GM10248 (cell line): Measurements from ENCODE around the gene PRSS22.

ENCODE experiments used
- CTCF ChIA-PET: fragments of 300-600 bp; sonication (Branson Sonifier 250); formaldehyde crosslinking; extraction: SDS; loops from one replicate; lab custom pipeline; 2021; ENCODE audit warnings: antibody characterized with exemption; lab: Yijun Ruan, JAX
- POLR2A ChIA-PET: fragments of 350-650 bp; sonication (Branson Sonifier 250); formaldehyde crosslinking; extraction: SDS; loops from one replicate; lab custom pipeline; 2020; ENCODE audit warnings: antibody characterized with exemption; lab: Yijun Ruan, JAX
- DNase-seq: peaks from one replicate; pipeline ENCODE4 v3.0.0; 2012; ENCODE audit errors: extremely low spot score
- TF ChIP-seq, protein P1 (sequence below): IDR thresholded peaks from 2 replicates; pipeline ENCODE4 v1.5.1; 2012; ENCODE audit warnings: mild to moderate bottlenecking, low read depth; ENCODE audit errors: extremely low read depth, missing control alignments, control extremely low read depth

Gene PRSS22

DNA sequence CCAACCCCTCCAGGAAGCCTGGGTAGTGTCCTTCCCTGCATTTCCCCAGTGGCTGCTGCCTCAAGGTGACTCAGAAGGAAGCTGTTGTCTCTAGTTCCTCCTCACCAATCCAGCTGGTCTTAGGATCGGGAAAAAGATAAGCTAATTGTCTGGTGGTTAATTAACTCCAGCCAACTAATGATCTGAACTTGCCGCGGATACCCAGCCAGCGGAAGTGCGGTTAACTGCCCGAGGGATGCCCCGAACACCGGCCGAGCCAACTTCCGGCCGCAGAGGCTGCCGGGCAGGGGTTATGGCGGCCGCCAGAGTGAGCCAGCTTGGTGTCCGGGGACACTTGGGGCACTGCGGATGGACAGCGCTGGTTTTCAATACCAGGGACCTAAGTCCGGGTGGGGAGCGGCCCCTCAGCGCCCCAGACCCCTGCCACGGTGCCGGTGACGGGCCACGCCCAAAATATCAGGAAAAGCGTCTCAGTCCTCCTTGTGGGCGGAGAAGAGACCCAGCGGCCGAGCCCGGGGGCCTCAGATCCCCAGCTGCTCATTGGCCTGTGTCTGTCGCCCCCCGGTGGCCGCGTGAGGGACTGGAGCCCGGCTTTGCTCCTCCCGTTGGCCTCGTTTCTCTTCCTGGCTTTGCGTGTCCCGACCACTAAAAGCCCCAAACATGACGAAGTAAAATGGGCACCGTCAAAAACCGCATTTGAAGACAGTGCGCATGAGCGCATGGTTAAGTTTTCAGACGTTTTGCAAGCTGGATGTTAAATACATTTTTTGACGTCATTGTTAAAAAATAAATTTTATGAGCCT is 10.2 kb upstream of the PRSS22 start:
- POLR2A ChIA-PET: interaction anchor here (0.6 to 1.4 kb wide), 2 partner anchors 14 to 348 kb away, joined by 4 to 6 read pairs; partner anchors contain the start of genes AMDHD2 and FLYWCH2

DNA sequence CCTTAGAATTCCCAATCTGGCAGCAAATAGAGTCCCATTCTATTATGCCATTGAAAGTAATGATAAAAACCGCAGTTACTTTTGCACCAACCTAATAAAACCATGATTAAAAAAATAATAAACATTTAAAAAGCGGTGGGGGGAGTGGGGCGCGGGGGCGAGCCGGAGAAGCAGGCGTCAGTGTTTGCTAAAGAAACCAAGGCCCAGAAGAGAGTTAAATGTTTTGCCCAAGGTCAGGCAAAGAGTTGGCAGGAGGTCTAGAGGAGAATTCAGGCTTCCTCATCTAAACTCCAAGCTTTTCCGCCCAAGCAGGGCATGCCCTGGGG is 9.7 kb upstream of the PRSS22 start:
- DNase-seq: no peak
- CTCF ChIA-PET: interaction anchor here (0.6 to 3.6 kb wide), 40 partner anchors 11 to 1026 kb away, joined by 3 to 34 read pairs (median 4); partner anchors contain the start of genes ELOB, FLYWCH1, FLYWCH2 and PRSS41
- TF ChIP-seq, protein P1, sequence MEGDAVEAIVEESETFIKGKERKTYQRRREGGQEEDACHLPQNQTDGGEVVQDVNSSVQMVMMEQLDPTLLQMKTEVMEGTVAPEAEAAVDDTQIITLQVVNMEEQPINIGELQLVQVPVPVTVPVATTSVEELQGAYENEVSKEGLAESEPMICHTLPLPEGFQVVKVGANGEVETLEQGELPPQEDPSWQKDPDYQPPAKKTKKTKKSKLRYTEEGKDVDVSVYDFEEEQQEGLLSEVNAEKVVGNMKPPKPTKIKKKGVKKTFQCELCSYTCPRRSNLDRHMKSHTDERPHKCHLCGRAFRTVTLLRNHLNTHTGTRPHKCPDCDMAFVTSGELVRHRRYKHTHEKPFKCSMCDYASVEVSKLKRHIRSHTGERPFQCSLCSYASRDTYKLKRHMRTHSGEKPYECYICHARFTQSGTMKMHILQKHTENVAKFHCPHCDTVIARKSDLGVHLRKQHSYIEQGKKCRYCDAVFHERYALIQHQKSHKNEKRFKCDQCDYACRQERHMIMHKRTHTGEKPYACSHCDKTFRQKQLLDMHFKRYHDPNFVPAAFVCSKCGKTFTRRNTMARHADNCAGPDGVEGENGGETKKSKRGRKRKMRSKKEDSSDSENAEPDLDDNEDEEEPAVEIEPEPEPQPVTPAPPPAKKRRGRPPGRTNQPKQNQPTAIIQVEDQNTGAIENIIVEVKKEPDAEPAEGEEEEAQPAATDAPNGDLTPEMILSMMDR: no peak
- POLR2A ChIA-PET: interaction anchor here (1.4 kb wide), 1 partner anchor 15 kb away, joined by 6 read pairs; the partner anchor contains the start of gene FLYWCH2

More for the DNA sequence above, 10.2 kb upstream of the PRSS22 start:
- DNase-seq: peak; percentile 98
- CTCF ChIA-PET: interaction anchor here (0.6 to 3.6 kb wide), 45 partner anchors 11 to 1026 kb away, joined by 3 to 34 read pairs (median 5); partner anchors contain the start of genes ELOB, FLYWCH1, FLYWCH2 and PRSS41
- TF ChIP-seq, protein P1: peak; percentile 96

DNA sequence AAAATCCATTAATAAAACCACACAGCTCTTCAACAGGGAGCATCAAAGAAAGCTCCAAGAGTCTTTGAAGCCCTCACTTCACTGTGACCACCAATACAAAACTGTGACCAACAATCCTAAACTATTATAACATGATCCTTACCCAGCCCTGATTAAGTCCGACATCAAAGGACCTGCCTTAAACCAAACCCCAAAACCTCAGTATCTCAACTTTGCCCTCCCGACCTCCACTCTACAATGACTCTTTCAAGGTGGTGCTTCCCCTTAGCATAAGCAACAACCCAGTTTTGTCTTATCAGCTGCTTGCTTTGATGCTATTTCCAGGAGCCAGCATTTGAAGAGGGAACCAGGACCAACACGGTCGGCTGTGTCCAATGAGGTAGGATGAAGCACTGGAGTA is 8.5 kb upstream of the PRSS22 start:
- TF ChIP-seq, protein P1: no peak
- POLR2A ChIA-PET: no interaction called here
- no peak for DNase-seq
- CTCF ChIA-PET: interaction anchor here (0.7 to 2.0 kb wide), 4 partner anchors 13 to 61 kb away, joined by 3 to 5 read pairs (median 3); partner anchors contain the start of gene FLYWCH2

DNA sequence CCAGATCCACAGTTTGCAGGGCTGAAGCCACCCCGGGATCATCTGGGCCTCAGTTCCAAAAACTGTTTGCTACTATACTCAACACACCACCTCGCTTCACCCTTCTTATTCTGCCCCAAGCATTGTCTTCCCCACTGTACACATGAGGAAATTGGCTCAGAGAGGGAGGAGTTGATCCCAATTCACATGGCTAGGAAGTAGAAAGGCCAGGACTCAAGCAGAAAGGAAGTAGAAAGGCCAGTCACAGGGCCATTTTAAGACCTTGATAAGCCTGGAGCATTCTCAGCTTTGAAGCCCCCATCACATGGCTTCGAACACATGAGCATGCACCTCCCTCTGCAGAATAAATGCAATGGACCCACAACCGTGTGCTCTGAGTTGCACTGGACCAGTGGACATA is 7.7 kb upstream of the PRSS22 start:
- POLR2A ChIA-PET: no interaction called here
- TF ChIP-seq, protein P1: no peak
- DNase-seq: no peak
- CTCF ChIA-PET: interaction anchor here (1.6 to 2.0 kb wide), 2 partner anchors 13 to 61 kb away, joined by 3 to 5 read pairs; no protein-coding TSS in a partner anchor

DNA sequence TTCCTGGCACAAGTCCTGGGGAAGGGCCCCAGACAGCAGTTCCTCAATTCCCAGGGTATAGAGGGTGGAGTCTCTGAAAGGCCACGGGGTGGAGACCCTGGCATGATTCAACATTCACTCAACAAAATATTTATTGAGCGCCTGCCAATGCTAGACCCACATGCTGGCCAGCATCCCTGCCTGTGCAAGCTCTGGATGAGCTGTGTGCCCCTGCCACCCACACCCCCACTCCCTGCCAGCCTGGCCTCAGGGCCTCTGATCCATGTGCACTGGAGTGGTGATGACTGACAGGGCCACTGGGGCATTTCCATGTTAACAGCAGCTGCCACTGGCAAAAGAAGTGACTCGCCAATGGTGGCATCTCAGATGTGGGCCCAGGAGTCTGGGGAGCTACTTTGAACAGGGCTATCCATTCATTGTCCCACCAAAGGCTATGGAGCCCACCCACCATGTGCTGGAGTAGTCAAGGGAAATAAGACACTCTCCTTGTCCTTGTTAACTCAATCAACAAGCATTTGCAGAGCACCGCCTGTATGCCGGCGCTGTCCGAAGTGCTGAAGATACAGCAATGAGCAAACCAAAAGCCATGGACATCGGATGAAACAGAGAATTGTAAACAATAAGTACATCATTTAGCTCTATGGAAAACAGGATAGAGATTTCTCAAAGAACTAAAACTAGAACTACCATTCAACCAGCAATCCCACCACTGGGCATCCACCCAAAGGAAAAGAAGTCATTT is 3.0 kb upstream of the PRSS22 start:
- CTCF ChIA-PET: no interaction called here

More for the DNA sequence above, 3.0 kb upstream of the PRSS22 start:
- no peak for DNase-seq
- POLR2A ChIA-PET: no interaction called here
- TF ChIP-seq, protein P1: no peak
